ENCODE results near the gene CDON. TPM values are rescaled to one million over a fixed set of nuclear protein-coding genes. Genes with fewer than 3 reads are reported as not detected.

The CDON gene
- total RNA-seq, 3 donors from 2014 or later (not counting 1 experiment from before 2014, with no cell fraction given) = 0.25 to 0.38 TPM; not detected in 1

DNA sequence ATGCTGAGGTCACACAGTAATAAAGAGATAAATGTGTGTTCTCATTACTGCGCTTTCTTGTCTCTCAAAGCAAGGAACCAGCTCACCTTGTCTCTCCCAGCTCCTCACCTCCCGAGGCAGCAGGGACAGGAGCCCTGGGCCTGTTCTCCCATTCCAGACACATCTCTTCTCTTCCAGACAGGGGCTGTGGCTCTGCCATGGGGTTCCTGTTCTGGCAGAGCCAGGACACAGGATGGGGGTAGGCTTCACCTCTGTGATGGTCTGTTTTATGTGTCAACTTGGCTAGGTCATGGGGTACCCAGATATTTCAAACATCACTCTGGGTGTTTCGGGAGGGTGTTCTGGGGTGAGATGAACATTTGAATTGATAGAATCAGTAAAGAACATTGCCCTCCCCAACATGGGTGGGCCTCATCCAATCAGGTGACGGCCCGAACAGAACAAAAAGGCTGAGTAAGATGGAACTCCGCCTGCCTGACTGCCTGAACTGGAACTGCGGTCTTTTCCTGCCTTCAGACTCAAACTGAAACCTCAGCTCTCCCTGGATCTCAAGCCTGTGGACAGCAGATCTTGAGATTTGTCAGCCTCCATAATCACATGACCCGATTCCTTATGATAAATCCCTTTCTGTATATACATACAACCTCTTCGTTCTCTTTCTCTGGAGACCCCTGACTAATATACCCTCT is 118.9 kb downstream of the CDON start:
- TF ChIP-seq, protein P1, sequence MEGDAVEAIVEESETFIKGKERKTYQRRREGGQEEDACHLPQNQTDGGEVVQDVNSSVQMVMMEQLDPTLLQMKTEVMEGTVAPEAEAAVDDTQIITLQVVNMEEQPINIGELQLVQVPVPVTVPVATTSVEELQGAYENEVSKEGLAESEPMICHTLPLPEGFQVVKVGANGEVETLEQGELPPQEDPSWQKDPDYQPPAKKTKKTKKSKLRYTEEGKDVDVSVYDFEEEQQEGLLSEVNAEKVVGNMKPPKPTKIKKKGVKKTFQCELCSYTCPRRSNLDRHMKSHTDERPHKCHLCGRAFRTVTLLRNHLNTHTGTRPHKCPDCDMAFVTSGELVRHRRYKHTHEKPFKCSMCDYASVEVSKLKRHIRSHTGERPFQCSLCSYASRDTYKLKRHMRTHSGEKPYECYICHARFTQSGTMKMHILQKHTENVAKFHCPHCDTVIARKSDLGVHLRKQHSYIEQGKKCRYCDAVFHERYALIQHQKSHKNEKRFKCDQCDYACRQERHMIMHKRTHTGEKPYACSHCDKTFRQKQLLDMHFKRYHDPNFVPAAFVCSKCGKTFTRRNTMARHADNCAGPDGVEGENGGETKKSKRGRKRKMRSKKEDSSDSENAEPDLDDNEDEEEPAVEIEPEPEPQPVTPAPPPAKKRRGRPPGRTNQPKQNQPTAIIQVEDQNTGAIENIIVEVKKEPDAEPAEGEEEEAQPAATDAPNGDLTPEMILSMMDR (IDR thresholded peaks at IDR 0.05) = no peak
- Mint-ChIP-seq H3K4me1 (peaks cover 6 to 8% of the 10 kb centered on the region in 2 donors), H3K27me3 (ENCODE audit: low read depth in 2 of 2) (peaks cover 9 to 10% of the 10 kb centered on the region in 2 donors), H3K4me3 (no peak overlapping the region), H3K9me3 (no peaks in the 10 kb centered on the region), H3K27ac (no peak overlapping the region), H3K36me3 (no peaks in the 10 kb centered on the region)
- Histone ChIP-seq H3K9me3 (ENCODE audit: control insufficient read depth, insufficient read depth, low read length) (no peaks in the 10 kb centered on the region), H3K36me3 (ENCODE audit: control insufficient read depth, insufficient read depth, low read length) (no peaks in the 10 kb centered on the region), H3K4me1 (ENCODE audit: control insufficient read depth, insufficient read depth, low read length) (no peaks in the 10 kb centered on the region), H3K4me3 (ENCODE audit: low read length) (no peak overlapping the region), H3K27ac (ENCODE audit: low read length) (no peak overlapping the region), H3K27me3 (ENCODE audit: control insufficient read depth, insufficient read depth, low read length) (no peaks in the 10 kb centered on the region)
- no peak for ATAC-seq
- intact Hi-C loops (cut with micrococcal nuclease) = no loop called here
- DNase-seq = no peak
- WGBS (ENCODE audit: insufficient coverage) = 77% methylated on average over 9 of the region's 9 CpGs

DNA sequence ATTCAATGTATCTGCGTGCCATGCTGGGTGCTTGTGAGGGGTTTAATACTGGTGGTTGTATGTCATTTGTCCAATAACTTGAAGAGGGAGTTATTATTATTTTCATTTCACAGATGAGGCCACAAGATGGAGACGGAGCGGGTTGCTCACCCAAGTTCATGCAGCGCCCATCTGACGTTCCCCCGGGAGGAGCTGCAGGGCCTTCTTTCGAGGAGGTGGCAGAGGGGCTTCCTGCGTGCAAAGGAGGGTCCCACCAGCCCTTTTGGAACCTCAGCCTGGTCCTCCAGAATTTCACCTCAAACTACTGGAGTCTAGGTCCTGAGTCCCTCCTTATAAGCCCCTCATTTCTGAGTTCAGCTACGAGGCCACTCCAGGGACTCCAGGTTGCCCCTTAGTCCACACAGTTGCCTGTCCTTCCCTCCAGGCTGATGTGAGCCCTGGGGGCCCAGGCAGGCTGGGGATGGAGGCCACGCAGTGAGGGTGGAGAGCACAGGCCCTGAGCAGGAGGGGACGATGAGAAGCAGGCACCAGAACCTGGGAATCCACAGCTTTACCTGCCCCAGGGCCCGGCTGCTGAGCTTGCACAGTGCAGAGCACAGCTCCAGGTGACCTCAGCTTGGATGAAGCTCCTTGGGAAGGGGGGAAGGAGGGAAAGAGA is 119.8 kb downstream of the CDON start:
- WGBS (ENCODE audit: insufficient coverage) = 81% methylated on average over 12 of the region's 12 CpGs
- Mint-ChIP-seq H3K9me3 (no peaks in the 10 kb centered on the region), H3K4me1 (peaks cover 6 to 11% of the 10 kb centered on the region in 2 donors), H3K27ac (no peak overlapping the region), H3K4me3 (no peak overlapping the region), H3K36me3 (no peaks in the 10 kb centered on the region), H3K27me3 (ENCODE audit: low read depth in 2 of 2) (peaks cover 9 to 10% of the 10 kb centered on the region in 2 donors)
- intact Hi-C loops (cut with micrococcal nuclease) = no loop called here
- Histone ChIP-seq H3K27me3 (ENCODE audit: control insufficient read depth, insufficient read depth, low read length) (no peaks in the 10 kb centered on the region), H3K4me3 (ENCODE audit: low read length) (no peak overlapping the region), H3K9me3 (ENCODE audit: control insufficient read depth, insufficient read depth, low read length) (no peaks in the 10 kb centered on the region), H3K4me1 (ENCODE audit: control insufficient read depth, insufficient read depth, low read length) (no peaks in the 10 kb centered on the region), H3K36me3 (ENCODE audit: control insufficient read depth, insufficient read depth, low read length) (no peaks in the 10 kb centered on the region), H3K27ac (ENCODE audit: low read length) (no peak overlapping the region)
- no peak for DNase-seq
- ATAC-seq = no peak
- TF ChIP-seq, protein P1 (IDR thresholded peaks at IDR 0.05) = no peak

DNA sequence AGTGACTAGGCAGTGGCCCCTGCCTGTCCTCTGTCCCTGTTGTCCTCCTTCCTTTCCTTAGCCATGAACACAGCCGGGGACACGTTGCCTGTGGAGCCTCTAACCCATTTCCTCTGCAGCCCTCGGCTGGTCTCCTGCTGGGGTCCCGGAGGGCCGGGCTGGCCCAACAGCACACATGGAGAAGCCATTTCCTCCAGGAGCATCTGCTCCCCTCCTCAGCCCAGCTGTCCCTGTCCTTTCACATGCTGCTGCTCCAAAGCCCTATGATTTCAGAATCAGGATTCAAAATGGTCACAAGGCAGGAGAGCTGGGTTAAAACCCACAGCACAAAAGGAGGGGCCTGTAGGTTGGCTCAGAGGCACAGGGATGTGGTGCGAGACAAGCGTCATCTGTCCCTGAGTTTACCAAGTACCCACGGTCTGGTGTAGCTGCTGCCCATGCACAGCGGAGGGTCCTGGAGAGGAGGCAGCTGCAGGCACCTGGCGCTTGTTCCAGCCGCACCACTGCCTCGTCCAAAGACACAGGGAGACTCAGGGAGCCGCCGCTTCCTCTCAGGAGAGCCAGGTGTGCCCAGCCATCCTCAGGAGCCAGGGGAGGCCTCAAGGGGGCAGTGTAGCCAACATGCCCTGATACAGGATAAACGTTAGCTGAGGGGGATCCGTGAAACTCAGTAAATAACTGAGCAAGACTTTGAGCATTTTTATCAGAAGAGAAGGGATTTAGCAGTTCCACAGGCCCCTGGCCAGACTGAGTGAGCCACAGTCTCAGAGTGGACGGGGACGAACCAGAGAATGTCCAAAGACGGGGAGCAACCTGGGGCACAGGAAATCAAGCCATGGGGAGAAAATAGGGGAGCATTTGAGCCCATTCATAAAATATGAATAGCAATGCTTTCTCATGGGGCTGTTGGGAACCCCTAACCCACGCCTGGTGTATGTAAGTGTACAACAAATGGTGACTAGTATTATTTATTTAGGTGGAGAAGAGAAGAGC is 120.8 kb downstream of the CDON start:
- DNase-seq (peak in 1 of 2 donors; percentile 66), ATAC-seq (peak in 1 of 3 donors; percentile 45)
- H3K27ac Mint-ChIP-seq = no peak overlapping the region
- Histone ChIP-seq H3K27ac (ENCODE audit: low read length) (no peak overlapping the region), H3K36me3 (ENCODE audit: control insufficient read depth, insufficient read depth, low read length) (no peaks in the 10 kb centered on the region), H3K4me3 (ENCODE audit: low read length) (no peak overlapping the region), H3K4me1 (ENCODE audit: control insufficient read depth, insufficient read depth, low read length) (no peaks in the 10 kb centered on the region), H3K9me3 (ENCODE audit: control insufficient read depth, insufficient read depth, low read length) (no peaks in the 10 kb centered on the region), H3K27me3 (ENCODE audit: control insufficient read depth, insufficient read depth, low read length) (no peaks in the 10 kb centered on the region)
- TF ChIP-seq, protein P1 (IDR thresholded peaks at IDR 0.05) = no peak
- H3K36me3 Mint-ChIP-seq = no peaks in the 10 kb centered on the region
- intact Hi-C loops (cut with micrococcal nuclease) = no loop called here
- peaks cover 6 to 11% of the 10 kb centered on the region in 2 donors for H3K4me1 Mint-ChIP-seq
- H3K4me3 Mint-ChIP-seq = no peak overlapping the region
- H3K9me3 Mint-ChIP-seq = no peaks in the 10 kb centered on the region
- WGBS (ENCODE audit: insufficient coverage) = 31% methylated on average over 20 of the region's 20 CpGs
- peaks cover 9 to 10% of the 10 kb centered on the region in 2 donors for H3K27me3 Mint-ChIP-seq (ENCODE audit: low read depth in 2 of 2)

Measured in natural killer cell (primary cell).